T-helper 9 cell (primary cell): ENCODE measurements around the gene ZFR2.

Experiments used
- DNase-seq: peaks from one replicate; pipeline ENCODE4 v3.0.0-alpha.2; 2020

The ZFR2 gene

DNA sequence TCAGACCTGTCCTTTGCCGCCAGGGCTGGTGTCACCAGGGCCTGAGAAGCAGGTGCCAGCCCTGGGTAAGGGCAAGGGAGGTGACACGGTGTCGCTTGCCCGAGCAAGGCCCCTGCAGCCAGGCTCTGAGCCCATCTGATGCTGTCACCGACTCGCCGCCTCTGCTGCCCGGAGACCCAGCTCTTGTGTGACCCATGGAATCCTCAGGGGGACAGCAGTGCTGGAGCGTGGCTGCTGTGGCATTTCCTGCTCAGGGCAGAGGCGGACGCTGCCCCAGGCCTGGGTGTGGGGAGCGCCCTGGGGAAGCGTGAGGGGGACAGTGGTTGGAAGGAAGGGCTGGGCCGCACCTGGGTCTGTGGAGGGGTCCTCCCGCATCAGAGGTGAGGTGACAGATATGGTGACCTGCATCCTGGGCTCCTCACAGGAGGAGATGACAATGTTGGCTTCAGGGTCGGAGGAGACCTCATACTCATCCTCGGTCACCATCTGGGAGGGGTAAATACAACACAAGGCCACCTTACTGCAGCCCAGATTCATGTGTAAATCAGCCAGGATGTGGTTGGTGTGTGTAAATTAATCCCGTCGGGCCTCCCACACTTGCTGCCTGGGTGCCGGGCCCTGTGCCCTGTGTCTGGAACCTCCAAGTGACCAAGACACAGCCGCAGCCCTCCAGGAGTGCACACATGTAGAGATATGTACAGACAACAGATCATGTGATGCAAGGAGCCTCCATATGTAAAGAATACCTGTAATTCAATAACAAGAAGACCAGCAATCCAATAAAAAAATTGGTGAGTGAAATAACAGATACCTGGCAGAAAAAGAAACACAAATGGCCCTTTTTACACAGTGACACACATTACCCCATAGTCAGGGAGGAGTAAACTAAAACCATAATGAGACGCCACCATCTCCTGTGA is 55.1 kb downstream of the ZFR2 start:
- no peak for DNase-seq

DNA sequence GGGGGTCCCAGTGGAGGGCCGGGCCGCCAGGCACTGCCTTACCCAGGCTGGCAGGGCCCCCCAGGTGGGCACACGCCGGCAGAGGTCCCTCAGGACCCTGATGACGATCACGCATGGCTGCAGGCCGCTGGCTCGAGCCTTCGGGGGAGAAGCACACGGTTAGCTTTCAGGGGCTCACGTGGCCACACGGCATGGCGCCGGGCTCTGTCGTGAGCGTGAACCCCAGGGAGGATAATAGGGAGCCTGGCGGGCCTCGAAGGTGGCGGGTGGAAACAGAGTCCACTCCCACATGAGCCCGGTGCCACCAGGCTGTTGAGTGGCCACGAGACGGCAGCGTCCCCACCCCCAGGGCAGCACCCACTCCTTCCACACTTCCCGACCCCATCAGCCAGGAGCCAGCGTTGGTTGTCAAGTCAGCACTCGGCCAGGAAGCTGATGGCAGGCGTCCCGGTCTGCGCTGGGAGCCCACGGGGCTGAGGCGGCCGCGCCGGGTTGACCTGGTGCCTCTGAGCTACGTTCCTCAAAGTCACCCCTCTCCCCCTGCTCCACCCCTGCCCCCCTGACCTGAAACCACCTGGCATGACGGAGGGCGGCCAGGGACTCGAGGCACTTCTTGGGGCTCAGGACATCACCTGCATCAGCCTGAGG is 58.0 kb downstream of the ZFR2 start:
- DNase-seq = no peak

GRCh38 chr19:3809881-3810707 is 58.7 kb downstream of the ZFR2 start:
- DNase-seq = no peak

GRCh38 chr19:3808420-3809143 is 60.3 kb downstream of the ZFR2 start:
- no peak for DNase-seq

DNA sequence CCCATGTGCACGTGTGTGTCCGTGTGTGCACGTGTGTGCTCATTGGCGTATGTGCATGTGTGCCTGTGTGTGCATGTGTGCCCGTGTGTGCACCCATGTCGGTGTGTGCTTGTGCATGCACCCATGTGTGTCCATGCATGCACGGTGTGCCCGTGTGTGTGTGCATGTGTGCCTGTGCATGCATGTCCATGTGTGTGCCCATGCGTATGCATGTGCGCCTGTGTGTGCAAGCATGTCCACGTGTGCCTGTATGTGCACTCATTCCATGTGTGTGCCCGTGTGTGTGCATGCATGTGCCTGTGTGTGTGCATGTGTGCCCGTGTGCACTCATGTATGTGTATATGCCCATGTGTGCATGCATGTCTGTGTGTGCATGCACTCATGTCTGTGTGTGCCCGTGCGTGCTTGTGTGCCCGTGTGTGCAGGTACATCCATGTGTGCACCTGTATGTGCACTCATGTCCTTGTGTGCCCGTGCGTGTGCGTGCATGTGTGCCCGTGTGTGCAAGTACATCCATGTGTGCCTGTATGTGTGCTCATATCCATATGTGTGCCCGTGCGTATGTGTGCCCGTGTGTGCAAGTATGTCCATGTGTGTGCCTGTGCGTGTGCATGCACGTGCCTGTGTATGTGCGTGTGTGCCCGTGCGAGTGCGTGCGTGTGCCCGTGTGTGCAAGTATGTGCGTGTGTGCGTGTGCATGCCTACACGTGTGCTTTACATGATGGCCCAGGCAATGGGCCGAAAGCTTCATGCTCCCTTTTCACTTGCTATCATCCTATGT is 61.1 kb downstream of the ZFR2 start:
- DNase-seq = no peak

GRCh38 chr19:3807131-3807480 is 61.7 kb downstream of the ZFR2 start:
- no peak for DNase-seq

GRCh38 chr19:3805859-3806258 is 63.0 kb downstream of the ZFR2 start:
- DNase-seq = no peak

GRCh38 chr19:3804429-3804828 is 64.4 kb downstream of the ZFR2 start:
- DNase-seq = no peak

GRCh38 chr19:3803986-3804385 is 64.9 kb downstream of the ZFR2 start:
- no peak for DNase-seq

- no peak for DNase-seq
Measured at GRCh38 chr19:3803114-3803888, 65.5 kb downstream of the ZFR2 start.

DNA sequence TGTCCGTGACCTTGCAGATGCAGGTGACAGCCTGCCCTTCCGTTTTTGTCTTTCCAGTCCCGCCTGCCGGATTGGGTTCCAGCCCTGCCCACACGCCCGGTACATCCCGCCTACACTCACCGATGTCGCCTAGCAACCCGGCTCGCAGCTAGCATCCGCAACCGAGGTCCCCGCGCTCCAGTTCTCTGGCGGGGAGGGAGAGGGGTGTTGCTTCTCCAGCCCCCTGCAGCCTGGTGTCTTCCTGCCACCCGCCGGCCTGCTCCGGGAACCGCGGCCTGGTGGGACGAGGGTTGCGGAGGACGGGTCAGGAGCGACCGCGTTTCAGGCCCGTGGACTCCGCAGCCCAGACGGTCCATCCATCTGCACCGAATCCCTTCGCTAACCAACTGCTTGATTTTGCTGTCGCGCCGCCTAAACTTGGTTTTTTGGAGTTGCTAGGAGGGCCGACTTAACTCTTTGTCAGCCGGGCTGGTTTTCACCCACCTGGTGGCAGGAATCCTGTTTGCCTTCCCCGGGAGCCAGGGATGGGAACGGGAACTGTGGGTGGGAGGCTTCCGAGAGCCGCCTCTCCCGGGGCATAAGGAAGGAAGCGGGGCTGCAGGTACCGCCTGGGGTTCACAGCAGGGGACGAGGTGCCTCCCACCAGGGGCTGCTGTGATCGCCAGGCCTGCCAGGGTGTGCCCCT is 67.3 kb downstream of the ZFR2 start:
- DNase-seq = peak; percentile 48

GRCh38 chr19:3800996-3801395 is 67.8 kb downstream of the ZFR2 start:
- no peak for DNase-seq

DNA sequence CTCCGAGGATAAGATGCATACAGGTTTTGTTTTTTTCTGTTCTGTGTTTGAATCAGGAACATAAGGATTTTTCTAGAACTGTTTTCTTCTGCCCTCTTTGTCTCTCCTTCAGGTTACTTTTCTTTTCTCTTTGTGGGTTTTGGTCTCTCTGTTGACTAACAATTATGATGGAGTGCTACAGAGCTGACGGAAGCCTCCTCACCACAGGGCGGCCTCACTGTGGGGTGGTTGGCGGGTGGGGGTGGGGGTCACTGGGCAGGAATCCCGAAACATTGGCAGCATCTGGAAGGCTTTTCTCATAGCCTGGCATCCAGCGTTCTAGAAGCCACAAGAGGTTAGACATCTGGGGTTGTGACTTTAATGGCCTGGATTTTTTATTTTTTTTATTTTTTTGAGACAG is 70.7 kb downstream of the ZFR2 start:
- peak; percentile 23 for DNase-seq

DNA sequence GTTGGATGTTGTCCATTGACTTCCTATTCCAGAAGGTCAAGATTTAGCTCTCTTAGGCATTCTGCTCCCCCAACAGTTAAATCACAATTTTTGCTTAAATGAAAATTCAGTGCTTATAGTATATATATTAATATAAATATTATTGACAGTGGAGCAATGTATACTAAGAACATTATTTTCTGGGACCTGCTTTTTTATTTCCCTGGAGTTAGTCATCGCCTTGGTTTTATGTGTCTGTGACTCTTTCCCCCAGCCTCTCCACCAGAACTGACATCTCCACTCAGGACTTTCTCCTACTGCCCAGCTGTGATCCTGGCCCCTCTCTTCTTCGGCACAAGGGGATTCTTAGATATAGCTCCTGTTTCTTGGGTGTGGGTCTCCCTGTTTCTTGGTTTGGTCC is 72.5 kb downstream of the ZFR2 start:
- no peak for DNase-seq

GRCh38 chr19:3793799-3794198 is 75.0 kb downstream of the ZFR2 start:
- no peak for DNase-seq

DNA sequence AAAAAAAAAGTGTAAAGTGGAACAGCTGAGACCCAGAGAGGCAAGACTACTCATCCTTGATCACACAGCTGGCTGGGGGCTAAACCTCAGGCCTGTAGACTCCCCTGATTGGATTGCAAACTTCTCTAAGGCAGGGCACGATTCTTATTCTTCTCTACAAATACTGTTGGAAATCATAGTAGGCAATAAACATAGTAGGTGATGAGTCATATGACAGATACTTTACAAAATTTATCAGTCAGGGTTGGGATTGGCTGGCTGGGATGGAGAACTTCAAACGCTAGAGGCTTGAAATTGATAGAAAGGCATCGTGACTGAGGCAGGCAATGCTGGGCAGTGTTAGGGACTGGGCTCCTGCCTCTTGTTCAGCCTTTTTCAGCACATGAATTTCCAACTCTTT is 76.7 kb downstream of the ZFR2 start:
- DNase-seq = no peak

DNA sequence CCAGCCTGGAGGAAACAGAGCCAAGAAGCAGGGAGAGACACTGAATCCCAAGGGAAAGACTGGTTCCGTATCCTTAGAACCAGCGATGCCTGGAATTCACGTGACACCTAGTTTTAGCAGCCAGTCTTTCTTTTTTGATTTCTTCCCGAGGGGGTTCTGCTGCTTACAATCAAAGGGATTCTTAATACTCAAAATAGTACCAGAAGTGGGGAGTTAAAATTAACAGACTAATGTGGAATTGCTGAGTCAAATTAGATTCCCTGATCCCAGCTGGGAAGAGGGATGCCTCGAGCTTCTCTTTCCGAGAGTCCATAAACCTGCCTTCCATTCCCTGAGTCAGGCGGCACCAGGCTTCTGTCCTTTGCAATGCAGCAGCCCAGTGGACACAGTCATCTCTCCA is 77.9 kb downstream of the ZFR2 start:
- DNase-seq = no peak

- no peak for DNase-seq
Measured at GRCh38 chr19:3790209-3790734, 78.6 kb downstream of the ZFR2 start.

- no peak for DNase-seq
Measured at GRCh38 chr19:3788996-3789778, 79.7 kb downstream of the ZFR2 start.
